Stimulated activated CD4-positive, alpha-beta T cell treated with anti-CD3 and anti-CD28 coated beads, Interleukin-1b, Interleukin-23, amount 100 ng/mL, for 1 hour (primary cell): Measurements from ENCODE around the gene MAPKAPK3.

Experiments
- DNase-seq, 2 donors: peaks; one replicate each; pipeline ENCODE4 v3.0.0-alpha.2; 2020; ENCODE audit warnings: low read depth in 2 of 2

MAPKAPK3 gene

GRCh38 chr3:50608278-50608677 is 8.7 kb upstream of the MAPKAPK3 start:
- DNase-seq, result no peak

GRCh38 chr3:50609071-50609762 is 7.7 kb upstream of the MAPKAPK3 start:
- no peak for DNase-seq

- DNase-seq, result no peak
These were observed 7.2 kb upstream of the MAPKAPK3 start for GRCh38 chr3:50609763-50610085.

- DNase-seq, result no peak
These were observed 6.6 kb upstream of the MAPKAPK3 start for GRCh38 chr3:50610181-50610971.

- DNase-seq, result no peak
These were observed 5.9 kb upstream of the MAPKAPK3 start for GRCh38 chr3:50610992-50611463.

GRCh38 chr3:50611464-50612233 is 5.3 kb upstream of the MAPKAPK3 start, which contains the start of gene CISH:
CISH (minus strand) TSS chr3:50611774; CDS start chr3:50611650, 124 bp downstream.
- peak; percentile 67 to 94 for DNase-seq

GRCh38 chr3:50612234-50612882 is 4.6 kb upstream of the MAPKAPK3 start:
- no peak for DNase-seq

- DNase-seq, result no peak
These were observed 3.7 kb upstream of the MAPKAPK3 start for GRCh38 chr3:50612970-50613846.

- no peak for DNase-seq
These were observed 1.8 kb upstream of the MAPKAPK3 start for GRCh38 chr3:50615190-50615589.

GRCh38 chr3:50616003-50616769 is 765 bp upstream of the MAPKAPK3 start:
- peak; percentile 61 to 62 for DNase-seq

GRCh38 chr3:50616770-50617095 is 218 bp upstream of the MAPKAPK3 start:
- peak; percentile 85 to 94 for DNase-seq

- DNase-seq, result no peak
These were observed 1.0 kb downstream of the MAPKAPK3 start for GRCh38 chr3:50617911-50618481.

GRCh38 chr3:50620420-50620819 is 3.5 kb downstream of the MAPKAPK3 start:
- DNase-seq, result no peak

GRCh38 chr3:50620820-50621219 is 3.9 kb downstream of the MAPKAPK3 start:
- no peak for DNase-seq

GRCh38 chr3:50622881-50623280 is 5.9 kb downstream of the MAPKAPK3 start:
- DNase-seq, result no peak

- DNase-seq, result no peak
These were observed 7.0 kb downstream of the MAPKAPK3 start for GRCh38 chr3:50623840-50624474.

- DNase-seq, result no peak
These were observed 7.7 kb downstream of the MAPKAPK3 start for GRCh38 chr3:50624634-50625033.

- no peak for DNase-seq
These were observed 8.6 kb downstream of the MAPKAPK3 start for GRCh38 chr3:50625231-50626182.
